Neural cell (in vitro differentiated cells): Measurements from ENCODE around the gene CHRM3. TPM values are rescaled to one million over a fixed set of nuclear protein-coding genes. Genes with fewer than 3 reads are reported as not detected.

Experiments used
- H2AFZ ChIP-seq: fragments of 200-600, 300-800 bp; sonication (generic), shearing (Covaris generic); 2 replicates; pipeline ENCODE4 v1.6.0; 2014; ENCODE audit warnings: low read depth, mild to moderate bottlenecking, antibody characterized with exemption, low read length, moderate library complexity
- H3F3A ChIP-seq: fragments of 200-600 bp; shearing (Covaris generic); 2 replicates; pipeline ENCODE4 v1.6.1; 2016; ENCODE audit warnings: mild to moderate bottlenecking, moderate library complexity, mixed read lengths, antibody characterized with exemption, low read length; ENCODE audit not compliant: insufficient read depth, poor library complexity, severe bottlenecking
- H3K27ac ChIP-seq: fragments of 200-600, 300-800 bp; sonication (generic), shearing (Covaris generic); 2 replicates; pipeline ENCODE4 v1.5.1; 2014; ENCODE audit warnings: mild to moderate bottlenecking, low read length, moderate library complexity
- H3K27me3 ChIP-seq: fragments of 300-800, 200-600 bp; sonication (generic), shearing (Covaris generic); 2 replicates; pipeline ENCODE4 v1.6.0; 2014; ENCODE audit warnings: mild to moderate bottlenecking, low read depth, low read length, moderate library complexity; ENCODE audit not compliant: insufficient read depth
- H3K36me3 ChIP-seq: fragments of 300-800, 200-600 bp; sonication (generic), shearing (Covaris generic); 2 replicates; pipeline ENCODE4 v1.5.1; 2014; ENCODE audit warnings: mild to moderate bottlenecking, antibody characterized with exemption, low read length, moderate library complexity; ENCODE audit not compliant: insufficient read depth
- H3K4me2 ChIP-seq: fragments of 300-800, 200-600 bp; sonication (generic), shearing (Covaris generic); 2 replicates; pipeline ENCODE4 v1.6.0; 2014; ENCODE audit warnings: mild to moderate bottlenecking, low read length
- H3K4me3 ChIP-seq: fragments of 300-800, 200-600 bp; sonication (generic), shearing (Covaris generic); 2 replicates; pipeline ENCODE4 v1.5.1; 2014; ENCODE audit warnings: mild to moderate bottlenecking, low read length, moderate library complexity
- H3K79me2 ChIP-seq: fragments of 200-600 bp; shearing (Covaris generic); replicated peaks from 2 replicates; pipeline ENCODE4 v1.6.0; 2014; ENCODE audit warnings: mild to moderate bottlenecking, low read length, moderate library complexity; ENCODE audit not compliant: insufficient read depth
- H3K9ac ChIP-seq: fragments of 300-800, 200-600 bp; sonication (generic), shearing (Covaris generic); 2 replicates; pipeline ENCODE4 v1.6.1; 2016; ENCODE audit warnings: mild to moderate bottlenecking, low read length, mixed read lengths
- H3K9me2 ChIP-seq: fragments of 200-600 bp; shearing (Covaris generic); 2 replicates; pipeline ENCODE4 v1.6.1; 2016; ENCODE audit warnings: mild to moderate bottlenecking, low read length, mixed read lengths; ENCODE audit not compliant: insufficient read depth
- H3K9me3 ChIP-seq: fragments of 200-600, 300-800 bp; sonication (generic), shearing (Covaris generic); 2 replicates; pipeline ENCODE4 v1.6.1; 2016; ENCODE audit warnings: mild to moderate bottlenecking, mixed run types, low read length, moderate library complexity, mixed read lengths
- H4K20me1 ChIP-seq: fragments of 200-600 bp; shearing (Covaris generic); 2 replicates; pipeline ENCODE4 v1.6.1; 2016; ENCODE audit warnings: mild to moderate bottlenecking, mixed run types; ENCODE audit not compliant: insufficient read depth
- EP300 ChIP-seq: fragments of 450-650 bp; conservative IDR thresholded peaks from 2 replicates; pipeline ENCODE4 v1.6.1; 2014; ENCODE audit warnings: antibody characterized with exemption, mild to moderate bottlenecking, moderate library complexity; ENCODE audit not compliant: poor library complexity, severe bottlenecking
- EZH2 ChIP-seq: fragments of 200-600, 300-800 bp; shearing (Covaris generic), sonication (generic); IDR thresholded peaks from 2 replicates; pipeline ENCODE4 v1.6.1; 2014; ENCODE audit warnings: antibody characterized with exemption, low read length, borderline replicate concordance, mild to moderate bottlenecking; ENCODE audit not compliant: insufficient read depth, poor library complexity, severe bottlenecking
- MXI1 ChIP-seq: fragments of 450-650 bp; conservative IDR thresholded peaks from 2 replicates; pipeline ENCODE4 v1.6.1; 2014; ENCODE audit warnings: antibody characterized with exemption, mild to moderate bottlenecking; ENCODE audit not compliant: poor library complexity, severe bottlenecking
- POLR2AphosphoS5 ChIP-seq: IDR thresholded peaks from 2 replicates; pipeline ENCODE4 v1.6.1; 2012
- RAD21 ChIP-seq: fragments of 450-650 bp; conservative IDR thresholded peaks from 2 replicates; pipeline ENCODE4 v1.6.1; 2014; ENCODE audit warnings: antibody characterized with exemption, mild to moderate bottlenecking, moderate library complexity
- SMC3 ChIP-seq: fragments of 450-650 bp; conservative IDR thresholded peaks from 2 replicates; pipeline ENCODE4 v1.6.1; 2014; ENCODE audit warnings: antibody characterized with exemption, mild to moderate bottlenecking, moderate library complexity; ENCODE audit not compliant: poor library complexity
- TAF1 ChIP-seq: IDR thresholded peaks from 2 replicates; pipeline ENCODE4 v1.6.1; 2012; ENCODE audit warnings: low read depth
- polyA plus RNA-seq: library from polyadenylated mRNA; depleted of rRNA; stranded (reverse); fragments of >200 nt; gene quantifications from 2 replicates; pipeline ENCODE4 v1.2.3, GENCODE V29; 2014
- TF ChIP-seq, protein P1 (sequence below): fragments of 450-650 bp; IDR thresholded peaks from 2 replicates; pipeline ENCODE4 v1.5.1; 2014; ENCODE audit warnings: antibody characterized with exemption, mild to moderate bottlenecking, moderate library complexity; ENCODE audit not compliant: poor library complexity, severe bottlenecking
- TF ChIP-seq, protein P2 (sequence below): IDR thresholded peaks from 2 replicates; pipeline ENCODE4 v1.6.1; 2012; ENCODE audit warnings: borderline replicate concordance

Gene CHRM3
- polyA plus RNA-seq, 1 donor from 2014 or later, result 0.16 TPM

DNA sequence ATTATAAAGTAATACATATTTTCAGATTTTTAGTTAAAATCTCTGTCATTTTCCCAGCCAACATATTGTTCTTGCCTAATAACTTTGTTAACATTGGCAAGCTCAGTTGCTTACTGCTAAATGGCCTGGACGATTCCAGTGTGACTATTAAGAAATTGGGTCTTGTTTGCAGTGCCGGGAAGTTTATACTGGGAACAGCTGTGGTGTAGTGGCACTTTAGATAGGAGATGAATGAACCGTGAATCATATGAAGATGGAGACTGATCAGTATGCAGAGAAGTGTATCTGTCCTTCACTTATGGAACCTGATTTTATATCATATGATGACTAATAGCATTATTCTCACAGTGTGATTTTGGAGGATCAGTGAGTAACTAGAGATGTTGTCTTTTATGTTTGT lies 3.3 kb downstream of the CHRM3 start:
- Histone ChIP-seq H3K9me2 (no peaks in the 10 kb centered on the region), H3F3A (no peaks in the 10 kb centered on the region), H3K36me3 (no peaks in the 10 kb centered on the region), H3K4me2 (no peak overlapping the region), H4K20me1 (no peaks in the 10 kb centered on the region), H2AFZ (no peak overlapping the region), H3K9ac (no peak overlapping the region), H3K79me2 (no peaks in the 10 kb centered on the region), H3K9me3 (no peaks in the 10 kb centered on the region), H3K4me3 (no peak overlapping the region), H3K27ac (no peak overlapping the region), H3K27me3 (peaks cover 54% of the 10 kb centered on the region)
- TF ChIP-seq MXI1 (no peak), TAF1 (no peak), POLR2AphosphoS5 (no peak), SMC3 (no peak), RAD21 (no peak), EP300 (no peak), EZH2 (no peak)
- TF ChIP-seq, protein P1, sequence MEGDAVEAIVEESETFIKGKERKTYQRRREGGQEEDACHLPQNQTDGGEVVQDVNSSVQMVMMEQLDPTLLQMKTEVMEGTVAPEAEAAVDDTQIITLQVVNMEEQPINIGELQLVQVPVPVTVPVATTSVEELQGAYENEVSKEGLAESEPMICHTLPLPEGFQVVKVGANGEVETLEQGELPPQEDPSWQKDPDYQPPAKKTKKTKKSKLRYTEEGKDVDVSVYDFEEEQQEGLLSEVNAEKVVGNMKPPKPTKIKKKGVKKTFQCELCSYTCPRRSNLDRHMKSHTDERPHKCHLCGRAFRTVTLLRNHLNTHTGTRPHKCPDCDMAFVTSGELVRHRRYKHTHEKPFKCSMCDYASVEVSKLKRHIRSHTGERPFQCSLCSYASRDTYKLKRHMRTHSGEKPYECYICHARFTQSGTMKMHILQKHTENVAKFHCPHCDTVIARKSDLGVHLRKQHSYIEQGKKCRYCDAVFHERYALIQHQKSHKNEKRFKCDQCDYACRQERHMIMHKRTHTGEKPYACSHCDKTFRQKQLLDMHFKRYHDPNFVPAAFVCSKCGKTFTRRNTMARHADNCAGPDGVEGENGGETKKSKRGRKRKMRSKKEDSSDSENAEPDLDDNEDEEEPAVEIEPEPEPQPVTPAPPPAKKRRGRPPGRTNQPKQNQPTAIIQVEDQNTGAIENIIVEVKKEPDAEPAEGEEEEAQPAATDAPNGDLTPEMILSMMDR, result no peak
- TF ChIP-seq, protein P2, sequence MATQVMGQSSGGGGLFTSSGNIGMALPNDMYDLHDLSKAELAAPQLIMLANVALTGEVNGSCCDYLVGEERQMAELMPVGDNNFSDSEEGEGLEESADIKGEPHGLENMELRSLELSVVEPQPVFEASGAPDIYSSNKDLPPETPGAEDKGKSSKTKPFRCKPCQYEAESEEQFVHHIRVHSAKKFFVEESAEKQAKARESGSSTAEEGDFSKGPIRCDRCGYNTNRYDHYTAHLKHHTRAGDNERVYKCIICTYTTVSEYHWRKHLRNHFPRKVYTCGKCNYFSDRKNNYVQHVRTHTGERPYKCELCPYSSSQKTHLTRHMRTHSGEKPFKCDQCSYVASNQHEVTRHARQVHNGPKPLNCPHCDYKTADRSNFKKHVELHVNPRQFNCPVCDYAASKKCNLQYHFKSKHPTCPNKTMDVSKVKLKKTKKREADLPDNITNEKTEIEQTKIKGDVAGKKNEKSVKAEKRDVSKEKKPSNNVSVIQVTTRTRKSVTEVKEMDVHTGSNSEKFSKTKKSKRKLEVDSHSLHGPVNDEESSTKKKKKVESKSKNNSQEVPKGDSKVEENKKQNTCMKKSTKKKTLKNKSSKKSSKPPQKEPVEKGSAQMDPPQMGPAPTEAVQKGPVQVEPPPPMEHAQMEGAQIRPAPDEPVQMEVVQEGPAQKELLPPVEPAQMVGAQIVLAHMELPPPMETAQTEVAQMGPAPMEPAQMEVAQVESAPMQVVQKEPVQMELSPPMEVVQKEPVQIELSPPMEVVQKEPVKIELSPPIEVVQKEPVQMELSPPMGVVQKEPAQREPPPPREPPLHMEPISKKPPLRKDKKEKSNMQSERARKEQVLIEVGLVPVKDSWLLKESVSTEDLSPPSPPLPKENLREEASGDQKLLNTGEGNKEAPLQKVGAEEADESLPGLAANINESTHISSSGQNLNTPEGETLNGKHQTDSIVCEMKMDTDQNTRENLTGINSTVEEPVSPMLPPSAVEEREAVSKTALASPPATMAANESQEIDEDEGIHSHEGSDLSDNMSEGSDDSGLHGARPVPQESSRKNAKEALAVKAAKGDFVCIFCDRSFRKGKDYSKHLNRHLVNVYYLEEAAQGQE, result no peak

DNA sequence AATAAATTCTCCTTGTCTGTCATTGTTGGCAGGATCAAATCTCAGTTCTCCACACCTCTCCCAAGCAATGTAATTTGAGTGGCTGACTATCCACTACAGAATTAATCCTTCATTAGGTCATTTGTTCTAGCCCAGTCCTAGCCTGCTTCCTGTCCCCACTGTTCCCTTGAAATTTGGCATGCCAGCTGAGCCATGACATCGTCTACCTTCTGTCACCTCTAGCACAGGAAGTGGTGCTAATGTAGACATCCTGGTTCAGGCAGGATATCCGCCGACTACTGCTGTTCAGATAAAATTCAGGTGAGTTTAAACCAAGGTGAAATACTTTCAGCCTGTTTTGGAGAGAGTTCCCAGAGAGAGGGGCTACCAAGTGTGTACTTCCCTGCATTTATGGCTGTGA lies 5.9 kb downstream of the CHRM3 start:
- Histone ChIP-seq H3K4me3 (no peak overlapping the region), H3K9me3 (no peaks in the 10 kb centered on the region), H3F3A (no peaks in the 10 kb centered on the region), H3K9me2 (no peaks in the 10 kb centered on the region), H3K36me3 (no peaks in the 10 kb centered on the region), H3K4me2 (no peak overlapping the region), H4K20me1 (no peaks in the 10 kb centered on the region), H3K9ac (no peak overlapping the region), H3K27me3 (peaks cover 28% of the 10 kb centered on the region), H3K79me2 (no peaks in the 10 kb centered on the region), H3K27ac (no peak overlapping the region), H2AFZ (no peak overlapping the region)
- no peak for TF ChIP-seq EZH2
- TF ChIP-seq POLR2AphosphoS5, result no peak
- no peak for TF ChIP-seq TAF1
- TF ChIP-seq, protein P2, result no peak
- TF ChIP-seq SMC3, result no peak
- TF ChIP-seq MXI1, result no peak
- TF ChIP-seq, protein P1, result no peak
- no peak for TF ChIP-seq EP300
- TF ChIP-seq RAD21, result no peak
